GM12878 (cell line): ENCODE data around the gene MSX2. TPM values are rescaled to one million over a fixed set of nuclear protein-coding genes. Genes with fewer than 3 reads are reported as not detected.

Experiments used
- ATAC-seq: fragments of 200-7000 bp; cut with Tn5 transposase; 3 replicates; pipeline ENCODE4 v1.9.1; 2020; ENCODE audit warnings: mild to moderate bottlenecking, moderate library complexity
- BruUV-seq: library from RNA; stranded (reverse); fragments of 400-500 nt; replicated peaks from 2 replicates; lab custom pipeline; 2021; lab: Mats Ljungman, UMichigan
- CTCF ChIA-PET: fragments of 300-600 bp; sonication (Branson Sonifier 250); formaldehyde crosslinking; extraction: SDS; loops from one replicate; lab custom pipeline; 2021; ENCODE audit warnings: inconsistent platforms; lab: Yijun Ruan, JAX
- POLR2A ChIA-PET: fragments of 350-600 bp; formaldehyde crosslinking; extraction: SDS; loops from one replicate; lab custom pipeline; 2021; ENCODE audit warnings: inconsistent platforms; lab: Charles Lee
- RAD21 ChIA-PET: fragments of 300-600 bp; sonication (Branson Sonifier 250); formaldehyde crosslinking; loops from one replicate; lab custom pipeline; 2023; ENCODE audit warnings: antibody characterized with exemption; ENCODE audit not compliant: unreplicated experiment; lab: Charles Lee
- SMC1A ChIA-PET: fragments of 300-600 bp; sonication (Branson Sonifier 250); formaldehyde crosslinking; loops from one replicate; lab custom pipeline; 2023; ENCODE audit not compliant: unreplicated experiment, uncharacterized antibody; lab: Charles Lee
- DNase-seq: peaks from one replicate; pipeline ENCODE4 v3.0.0-alpha.2; 2011; ENCODE audit warnings: low read depth, low spot score
- FAIRE-seq: peaks from 3 replicates; lab custom pipeline; 2011; peaks lifted over from hg19 to GRCh38; lab: Jason Lieb, UNC
- H2AFZ ChIP-seq: 2 replicates; pipeline ENCODE4 v1.6.0; 2011; ENCODE audit warnings: low read depth, low read length, control low read depth; ENCODE audit not compliant: control insufficient read depth
- H3K27ac ChIP-seq: 2 replicates; pipeline ENCODE4 v1.5.1; 2011; ENCODE audit warnings: control low read depth; ENCODE audit not compliant: control insufficient read depth, insufficient read depth
- H3K27me3 ChIP-seq, 2 experiments: replicated peaks in 1 of 2; 2 replicates each; pipeline versions ENCODE4 v1.6.0 to v1.6.1; 2011; ENCODE audit warnings: low read length in 1 of 2; ENCODE audit not compliant: control insufficient read depth in 2 of 2, insufficient read depth in 2 of 2
- H3K36me3 ChIP-seq, 2 experiments: 2 replicates each; pipeline ENCODE4 v1.5.1; 2011; ENCODE audit warnings: low read length in 1 of 2; ENCODE audit not compliant: control insufficient read depth in 2 of 2, insufficient read depth in 2 of 2
- H3K4me1 ChIP-seq: 2 replicates; pipeline ENCODE4 v1.6.1; 2011; ENCODE audit warnings: mild to moderate bottlenecking, low read length, moderate library complexity, mixed read lengths; ENCODE audit not compliant: control insufficient read depth, insufficient read depth
- H3K4me2 ChIP-seq: 2 replicates; pipeline ENCODE4 v1.6.0; 2011; ENCODE audit warnings: control low read depth; ENCODE audit not compliant: control insufficient read depth, insufficient read depth
- H3K4me3 ChIP-seq: fragments of 200-600 bp; sonication (generic); 2 replicates; pipeline ENCODE4 v1.5.1; 2016
- H3K79me2 ChIP-seq: 2 replicates; pipeline ENCODE4 v1.6.0; 2011; ENCODE audit warnings: low read length; ENCODE audit not compliant: control insufficient read depth, insufficient read depth
- H3K9ac ChIP-seq: 2 replicates; pipeline ENCODE4 v1.8.0; 2011; ENCODE audit warnings: low read length, control low read depth, mixed read lengths; ENCODE audit not compliant: control insufficient read depth, insufficient read depth
- H3K9me3 ChIP-seq: replicated peaks from 3 replicates; pipeline ENCODE4 v1.5.1; 2011; ENCODE audit warnings: mild to moderate bottlenecking, low read length; ENCODE audit not compliant: control insufficient read depth, insufficient read depth
- H4K20me1 ChIP-seq: 2 replicates; pipeline ENCODE4 v1.6.0; 2011; ENCODE audit not compliant: control insufficient read depth, insufficient read depth
- ATF7 ChIP-seq: fragments of 450-650 bp; IDR thresholded peaks from 2 replicates; pipeline ENCODE4 v1.6.1; 2016; ENCODE audit warnings: low read depth, mild to moderate bottlenecking
- CHD1 ChIP-seq: IDR thresholded peaks from 2 replicates; pipeline ENCODE4 v1.6.1; 2012; ENCODE audit warnings: low read depth, low read length, improper control_type of control experiment
- CHD2 ChIP-seq: IDR thresholded peaks from 2 replicates; pipeline ENCODE4 v1.6.1; 2011; ENCODE audit warnings: low read depth, low read length, improper control_type of control experiment, borderline replicate concordance
- FOXK2 ChIP-seq: fragments of 450-650 bp; IDR thresholded peaks from 2 replicates; pipeline ENCODE4 v1.6.1; 2017; ENCODE audit warnings: mild to moderate bottlenecking, moderate library complexity
- HCFC1 ChIP-seq: fragments of 150-350 bp; IDR thresholded peaks from 2 replicates; pipeline ENCODE4 v1.6.1; 2014; ENCODE audit warnings: low read length
- HDAC2 ChIP-seq: fragments of 200-600 bp; sonication (generic); IDR thresholded peaks from 2 replicates; pipeline ENCODE4 v1.6.1; 2017
- JUND ChIP-seq: IDR thresholded peaks from 2 replicates; pipeline ENCODE4 v1.6.1; 2012; ENCODE audit warnings: low read depth, mild to moderate bottlenecking, low read length, improper control_type of control experiment, moderate library complexity
- LARP7 ChIP-seq: fragments of 450-650 bp; IDR thresholded peaks from 2 replicates; pipeline ENCODE4 v1.6.1; 2017; ENCODE audit warnings: mild to moderate bottlenecking
- PML ChIP-seq: IDR thresholded peaks from 2 replicates; pipeline ENCODE4 v1.6.1; 2012; ENCODE audit warnings: low read length, inconsistent platforms
- SUZ12 ChIP-seq: fragments of 200-600 bp; sonication (generic); IDR thresholded peaks from one replicate; pipeline ENCODE4 v1.6.1; 2018; ENCODE audit warnings: antibody characterized with exemption, mild to moderate bottlenecking; ENCODE audit not compliant: unreplicated experiment
- TBL1XR1 ChIP-seq: IDR thresholded peaks from 2 replicates; pipeline ENCODE4 v1.6.1; 2012; ENCODE audit warnings: low read depth, low read length, improper control_type of control experiment
- ZZZ3 ChIP-seq: IDR thresholded peaks from 2 replicates; pipeline ENCODE4 v1.6.1; 2011; ENCODE audit warnings: low read depth; ENCODE audit not compliant: control insufficient read depth, insufficient read length
- WGBS: methylation state at CpG from one replicate; pipeline ENCODE4 v1.1.6; 2016; ENCODE audit warnings: low lambda C conversion rate; ENCODE audit not compliant: insufficient replicate concordance, insufficient coverage; ENCODE audit errors: missing lambda C conversion rate; 5-methylcytosine and 5-hydroxymethylcytosine counted together
- in situ Hi-C: fragments of 300-500 bp; cut with MboI; formaldehyde crosslinking; loops from 9 replicates; pipeline ENCODE4 v1.14.3; 2018; ENCODE audit warnings: mixed read lengths
- intact Hi-C: fragments of 100-400 bp; cut with micrococcal nuclease; formaldehyde crosslinking; loops from one replicate; pipeline ENCODE4 v1.14.2; 2022; ENCODE audit not compliant: unreplicated experiment
- polyA plus RNA-seq, 11 experiments: library from polyadenylated mRNA; depleted of rRNA in 4 of 11; unstranded in 6 of 11; stranded (reverse) in 5 of 11; fragments of >200 nt; fragmentation: Nextera tagmentation in 4 of 11; fragmentation: Illumina TruSeq in 1 of 11; extraction: Ambion mirVana in 4 of 11; extraction: Trizol in 1 of 11; gene quantifications; 1 replicate in 1 of 11; 2 replicates in 10 of 11; pipeline versions ENCODE4 v1.2.1 to v1.2.3, GENCODE V29; 2011 to 2016; ENCODE audit warnings: inconsistent platforms in 2 of 11, missing spikeins in 2 of 11, low read depth in 1 of 11
- total RNA-seq, 4 experiments: library from RNA; depleted of rRNA in 3 of 4; stranded (reverse); fragments of >200 nt in 3 of 4; fragmentation: Illumina TruSeq in 1 of 4; extraction: Trizol in 1 of 4; gene quantifications; 2 replicates each; pipeline versions ENCODE4 v1.2.1 to v1.2.3, GENCODE V29; 2013 to 2021
- TF ChIP-seq, protein P1 (sequence below): IDR thresholded peaks from 2 replicates; pipeline ENCODE4 v1.6.1; 2012; ENCODE audit warnings: low read depth, low read length, improper control_type of control experiment

MSX2 gene
- total and polyA plus RNA-seq, 10 of the 15 experiments (the other 5 are each of a cell fraction or from before 2014, with no cell fraction given): not detected

DNA sequence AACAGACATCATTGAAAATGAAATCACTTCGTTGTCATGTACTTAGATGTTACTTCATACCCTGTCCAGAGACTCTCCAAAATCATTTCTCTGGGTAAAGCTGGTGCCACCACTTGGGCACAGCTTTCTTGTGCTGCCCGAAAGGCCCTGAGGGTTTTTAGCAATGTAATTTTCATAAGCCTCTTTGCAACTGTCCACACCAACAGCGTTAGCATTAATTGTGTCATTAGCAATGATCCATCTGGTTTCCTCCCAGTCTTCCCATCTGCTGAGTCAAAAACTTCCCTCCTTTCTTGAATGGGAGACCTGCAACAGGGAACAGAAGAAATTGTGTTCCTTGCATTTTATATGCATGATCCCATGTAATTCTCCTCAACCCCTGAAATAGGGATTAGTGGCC lies 8.6 kb upstream of the MSX2 start:
- Histone ChIP-seq H3K4me3 (no peak overlapping the region), H2AFZ (no peak overlapping the region), H3K27ac (no peak overlapping the region), H3K4me1 (no peaks in the 10 kb centered on the region), H3K9ac (no peak overlapping the region), H4K20me1 (no peaks in the 10 kb centered on the region), H3K9me3 (no peaks in the 10 kb centered on the region), H3K36me3 (no peaks in the 10 kb centered on the region), H3K27me3 (peaks cover 7 to 9% of the 10 kb centered on the region in 2 experiments; a peak in 3 of 4 replicates), H3K79me2 (no peaks in the 10 kb centered on the region), H3K4me2 (no peak overlapping the region)
- TF ChIP-seq SUZ12: no peak
- ChIA-PET POLR2A (no interaction called here), CTCF (no interaction called here), SMC1A (no interaction called here), RAD21 (no interaction called here)
- DNase-seq (no peak), FAIRE-seq (no peak), ATAC-seq (no peak)
- WGBS: 41% methylated on average over 3 of the region's 3 CpGs
- BruUV-seq: no TSS peak
- intact Hi-C loops (no loop called here), in situ Hi-C loops (no loop called here)

DNA sequence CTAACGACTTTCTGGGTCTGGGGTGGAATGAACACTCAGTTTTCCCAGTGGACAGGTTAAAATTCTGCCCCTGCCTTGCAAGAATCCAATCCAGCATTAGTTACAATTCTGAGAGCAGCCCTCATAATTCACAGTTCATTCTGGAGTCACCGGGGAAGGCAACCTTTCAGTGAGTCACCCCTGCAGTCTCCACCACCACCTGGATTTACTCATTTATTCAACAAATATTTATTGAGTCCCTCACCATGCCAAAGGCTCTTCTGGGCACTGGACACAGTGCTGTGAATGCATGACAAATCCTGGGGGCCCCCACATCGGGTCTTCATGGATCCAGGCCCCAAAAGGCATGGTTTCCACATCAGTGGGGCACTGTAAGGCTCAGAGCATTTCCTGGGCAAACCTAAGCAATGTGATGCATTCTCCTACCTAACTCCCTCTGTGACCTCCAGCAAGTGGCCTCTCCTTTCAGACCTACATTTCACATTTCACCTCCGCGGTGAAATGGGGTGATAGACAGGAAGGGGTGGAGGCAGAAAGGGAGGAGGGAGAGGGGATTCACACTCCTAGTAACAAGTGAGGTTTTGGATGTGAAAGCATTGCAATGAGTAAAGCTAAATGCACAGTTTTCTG lies 6.4 kb upstream of the MSX2 start:
- no peaks in the 10 kb centered on the region for H3K4me1 ChIP-seq
- no peaks in the 10 kb centered on the region for H3K36me3 ChIP-seq
- intact Hi-C loops (no loop called here), in situ Hi-C loops (no loop called here)
- ChIA-PET CTCF (interaction anchor here (0.6 kb wide), 1 partner anchor 286 kb away, joined by 3 read pairs; no protein-coding TSS in a partner anchor), POLR2A (no interaction called here), SMC1A (no interaction called here), RAD21 (no interaction called here)
- no peak overlapping the region for H3K27ac ChIP-seq
- FAIRE-seq: no peak
- H4K20me1 ChIP-seq: no peaks in the 10 kb centered on the region
- H3K9ac ChIP-seq: no peak overlapping the region
- H2AFZ ChIP-seq: no peak overlapping the region
- H3K27me3 ChIP-seq: peaks cover 11 to 19% of the 10 kb centered on the region in 2 experiments
- ATAC-seq: no peak
- TF ChIP-seq ZZZ3 (no peak), CHD1 (no peak), ATF7 (no peak), FOXK2 (no peak), LARP7 (no peak), TBL1XR1 (no peak), CHD2 (no peak), HCFC1 (no peak), PML (no peak), HDAC2 (no peak), JUND (no peak)
- TF ChIP-seq, protein P1, sequence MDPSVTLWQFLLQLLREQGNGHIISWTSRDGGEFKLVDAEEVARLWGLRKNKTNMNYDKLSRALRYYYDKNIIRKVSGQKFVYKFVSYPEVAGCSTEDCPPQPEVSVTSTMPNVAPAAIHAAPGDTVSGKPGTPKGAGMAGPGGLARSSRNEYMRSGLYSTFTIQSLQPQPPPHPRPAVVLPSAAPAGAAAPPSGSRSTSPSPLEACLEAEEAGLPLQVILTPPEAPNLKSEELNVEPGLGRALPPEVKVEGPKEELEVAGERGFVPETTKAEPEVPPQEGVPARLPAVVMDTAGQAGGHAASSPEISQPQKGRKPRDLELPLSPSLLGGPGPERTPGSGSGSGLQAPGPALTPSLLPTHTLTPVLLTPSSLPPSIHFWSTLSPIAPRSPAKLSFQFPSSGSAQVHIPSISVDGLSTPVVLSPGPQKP: no peak
- 15% methylated on average over 5 of the region's 5 CpGs for WGBS
- H3K9me3 ChIP-seq: no peaks in the 10 kb centered on the region
- DNase-seq: no peak
- H3K4me3 ChIP-seq: no peak overlapping the region
- H3K79me2 ChIP-seq: no peaks in the 10 kb centered on the region
- no peak overlapping the region for H3K4me2 ChIP-seq
- BruUV-seq: no TSS peak
